Nephron progenitor cell (in vitro differentiated cells): Measurements from ENCODE around the gene HCK.

Source experiments
- DNase-seq: peaks from one replicate; pipeline ENCODE4 v3.0.0; 2021
- H3K27ac Mint-ChIP-seq: 2 replicates; pipeline ENCODE4 v1.8.0; 2021; ENCODE audit warnings: mild to moderate bottlenecking, moderate library complexity, mixed read lengths
- H3K27me3 Mint-ChIP-seq: 2 replicates; pipeline ENCODE4 v1.8.0; 2021; ENCODE audit warnings: mild to moderate bottlenecking, low read depth, mixed read lengths; ENCODE audit not compliant: poor library complexity
- H3K36me3 Mint-ChIP-seq: 2 replicates; pipeline ENCODE4 v1.8.0; 2021; ENCODE audit warnings: low read depth, mixed read lengths
- H3K4me1 Mint-ChIP-seq: 2 replicates; pipeline ENCODE4 v1.8.0; 2021; ENCODE audit warnings: mixed read lengths
- H3K4me3 Mint-ChIP-seq: 2 replicates; pipeline ENCODE4 v1.8.0; 2021; ENCODE audit warnings: mild to moderate bottlenecking, moderate library complexity, mixed read lengths
- H3K9me3 Mint-ChIP-seq: 2 replicates; pipeline ENCODE4 v1.8.0; 2021; ENCODE audit warnings: mild to moderate bottlenecking, moderate library complexity, mixed read lengths
- CTCF ChIP-seq: fragments of 200-600 bp; sonication (generic); IDR thresholded peaks from 2 replicates; pipeline ENCODE4 v1.5.0; 2021; ENCODE audit warnings: antibody characterized with exemption

HCK gene

GRCh38 chr20:32069711-32070110 lies 17.7 kb downstream of the HCK start:
- no peak for TF ChIP-seq CTCF
- Mint-ChIP-seq H3K27ac (no peak overlapping the region), H3K9me3 (no peaks in the 10 kb centered on the region), H3K36me3 (no peaks in the 10 kb centered on the region), H3K4me3 (no peak overlapping the region), H3K27me3 (peaks cover 3% of the 10 kb centered on the region), H3K4me1 (peaks cover 42% of the 10 kb centered on the region)
- DNase-seq = no peak

DNA sequence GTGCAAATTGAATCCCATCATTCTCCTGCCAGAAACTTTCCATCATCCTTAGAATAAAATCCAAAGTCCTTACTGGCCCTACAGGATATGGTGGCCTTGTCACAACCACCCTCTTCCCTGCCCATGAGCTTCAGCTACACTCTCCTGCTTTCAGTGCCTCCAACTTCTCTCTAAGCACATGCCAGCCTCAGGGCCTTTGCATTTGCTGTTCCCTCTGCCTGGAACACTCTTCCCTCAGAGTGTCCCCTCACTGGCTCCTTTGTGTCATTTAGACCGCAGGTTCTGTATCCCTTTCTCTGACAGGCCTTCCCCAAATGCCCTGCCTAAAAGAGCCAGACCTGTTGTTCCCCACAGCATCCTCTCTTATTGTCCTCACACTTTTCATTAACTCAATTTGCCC lies 18.2 kb downstream of the HCK start:
- Mint-ChIP-seq H3K27ac (no peak overlapping the region), H3K27me3 (peaks cover 3% of the 10 kb centered on the region), H3K4me3 (no peak overlapping the region), H3K4me1 (peaks cover 42% of the 10 kb centered on the region), H3K9me3 (no peaks in the 10 kb centered on the region), H3K36me3 (no peaks in the 10 kb centered on the region)
- TF ChIP-seq CTCF = no peak
- no peak for DNase-seq

GRCh38 chr20:32070690-32071213 lies 18.7 kb downstream of the HCK start:
- no peaks in the 10 kb centered on the region for H3K9me3 Mint-ChIP-seq
- no peak overlapping the region for H3K4me3 Mint-ChIP-seq
- no peak for DNase-seq
- H3K4me1 Mint-ChIP-seq = peaks cover 42% of the 10 kb centered on the region
- H3K27ac Mint-ChIP-seq = no peak overlapping the region
- TF ChIP-seq CTCF = no peak
- no peaks in the 10 kb centered on the region for H3K36me3 Mint-ChIP-seq
- peaks cover 7% of the 10 kb centered on the region for H3K27me3 Mint-ChIP-seq

DNA sequence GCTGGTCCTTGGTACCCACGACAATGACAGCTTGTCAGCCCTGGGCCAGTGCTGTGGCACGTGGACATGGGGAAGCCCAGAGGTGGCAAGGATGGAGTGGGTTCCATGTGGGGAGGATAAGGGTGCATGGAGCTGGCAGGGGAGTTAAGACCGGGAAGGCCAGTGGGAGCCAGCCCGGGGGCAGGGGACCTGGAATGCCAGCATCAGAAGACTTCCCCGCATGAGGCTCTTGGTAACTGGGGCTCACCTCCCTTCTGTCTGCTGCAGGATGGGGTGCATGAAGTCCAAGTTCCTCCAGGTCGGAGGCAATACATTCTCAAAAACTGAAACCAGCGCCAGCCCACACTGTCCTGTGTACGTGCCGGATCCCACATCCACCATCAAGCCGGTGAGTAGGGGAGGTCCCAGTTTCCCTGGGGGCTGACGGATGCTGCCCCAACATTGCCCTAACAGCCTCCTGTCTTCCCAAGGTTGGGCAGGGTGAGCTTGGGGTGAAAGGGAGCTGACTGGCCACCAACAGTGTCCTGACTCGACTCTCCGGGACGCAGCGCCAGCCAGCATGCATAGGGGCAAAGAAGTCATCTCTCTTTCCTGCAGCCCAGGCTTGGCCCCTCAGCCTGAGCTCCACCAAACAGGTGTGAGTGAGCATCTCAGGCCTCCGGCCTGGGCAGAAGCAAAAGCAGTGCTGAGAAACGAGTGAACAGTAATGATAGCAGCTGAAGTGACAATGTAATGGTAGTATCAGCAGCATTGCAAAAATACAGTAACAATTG lies 19.5 kb downstream of the HCK start:
- TF ChIP-seq CTCF = no peak
- Mint-ChIP-seq H3K27ac (no peak overlapping the region), H3K4me1 (peaks cover 41% of the 10 kb centered on the region), H3K36me3 (no peaks in the 10 kb centered on the region), H3K27me3 (peaks cover 7% of the 10 kb centered on the region), H3K4me3 (no peak overlapping the region), H3K9me3 (no peaks in the 10 kb centered on the region)
- DNase-seq = no peak

- Mint-ChIP-seq H3K27me3 (peaks cover 7% of the 10 kb centered on the region), H3K4me3 (no peak overlapping the region), H3K27ac (no peak overlapping the region), H3K36me3 (no peaks in the 10 kb centered on the region), H3K9me3 (no peaks in the 10 kb centered on the region), H3K4me1 (peaks cover 34% of the 10 kb centered on the region)
- no peak for DNase-seq
- TF ChIP-seq CTCF = no peak
These were observed 20.2 kb downstream of the HCK start for GRCh38 chr20:32072168-32072750.

- peaks cover 7% of the 10 kb centered on the region for H3K27me3 Mint-ChIP-seq
- no peaks in the 10 kb centered on the region for H3K9me3 Mint-ChIP-seq
- H3K36me3 Mint-ChIP-seq = no peaks in the 10 kb centered on the region
These were observed 23.5 kb downstream of the HCK start for GRCh38 chr20:32075534-32075933.

More at GRCh38 chr20:32075534-32075933, 23.5 kb downstream of the HCK start:
- Mint-ChIP-seq H3K4me3 (no peak overlapping the region), H3K4me1 (peaks cover 20% of the 10 kb centered on the region), H3K27ac (no peak overlapping the region)
- TF ChIP-seq CTCF = no peak
- DNase-seq = no peak
